PC-9 (cell line): ENCODE data around the gene GLB1L2.

Experiments used
- CTCF ChIP-seq: fragments of 200-600 bp; sonication (generic); conservative IDR thresholded peaks from 2 replicates; pipeline ENCODE4 v1.6.1; 2017; ENCODE audit warnings: mixed run types, antibody characterized with exemption, mild to moderate bottlenecking, moderate library complexity
- EZH2 ChIP-seq: fragments of 200-600 bp; sonication (generic); IDR thresholded peaks from 2 replicates; pipeline ENCODE4 v1.8.0; 2017; ENCODE audit warnings: antibody characterized with exemption, low read depth

GRCh38 chr11:134293119-134294113 lies 38.4 kb upstream of the GLB1L2 start:
- TF ChIP-seq EZH2 (no peak), CTCF (no peak)
